Measurements from ENCODE around the gene TBC1D1. TPM values are rescaled to one million over a fixed set of nuclear protein-coding genes. Genes with fewer than 3 reads are reported as not detected.

Gene TBC1D1
- total RNA-seq, 1 donor from 2014 or later, result 56.5 TPM

DNA sequence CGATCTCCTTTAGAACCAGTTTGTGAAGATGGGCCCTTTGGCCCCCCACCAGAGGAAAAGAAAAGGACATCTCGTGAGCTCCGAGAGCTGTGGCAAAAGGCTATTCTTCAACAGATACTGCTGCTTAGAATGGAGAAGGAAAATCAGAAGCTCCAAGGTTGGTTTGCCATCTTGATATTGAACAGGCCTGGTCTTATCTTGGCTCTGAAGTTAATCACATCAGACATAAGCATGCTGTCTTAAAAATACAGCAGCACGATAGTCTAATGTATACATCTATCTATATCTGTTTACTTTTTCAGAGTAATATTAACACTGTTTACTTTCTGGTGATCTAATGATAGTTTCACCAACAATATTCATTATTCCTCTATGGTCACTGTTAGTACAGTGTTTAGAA lies 199.1 kb downstream of the TBC1D1 start:
- H3K9me3 ChIP-seq, result no peaks in the 10 kb centered on the region
- DNase-seq (no peak), ATAC-seq (no peak)
- intact Hi-C loops (cut with DNase I), result no loop called here
- no peaks in the 10 kb centered on the region for H3K27me3 ChIP-seq (ENCODE audit: low read depth)
- no peak overlapping the region for H3K4me3 ChIP-seq
- peaks cover 22% of the 10 kb centered on the region for H3K36me3 ChIP-seq
- H3K4me1 ChIP-seq, result no peaks in the 10 kb centered on the region
- H3K27ac ChIP-seq, result no peak overlapping the region
- TF ChIP-seq, protein P1, sequence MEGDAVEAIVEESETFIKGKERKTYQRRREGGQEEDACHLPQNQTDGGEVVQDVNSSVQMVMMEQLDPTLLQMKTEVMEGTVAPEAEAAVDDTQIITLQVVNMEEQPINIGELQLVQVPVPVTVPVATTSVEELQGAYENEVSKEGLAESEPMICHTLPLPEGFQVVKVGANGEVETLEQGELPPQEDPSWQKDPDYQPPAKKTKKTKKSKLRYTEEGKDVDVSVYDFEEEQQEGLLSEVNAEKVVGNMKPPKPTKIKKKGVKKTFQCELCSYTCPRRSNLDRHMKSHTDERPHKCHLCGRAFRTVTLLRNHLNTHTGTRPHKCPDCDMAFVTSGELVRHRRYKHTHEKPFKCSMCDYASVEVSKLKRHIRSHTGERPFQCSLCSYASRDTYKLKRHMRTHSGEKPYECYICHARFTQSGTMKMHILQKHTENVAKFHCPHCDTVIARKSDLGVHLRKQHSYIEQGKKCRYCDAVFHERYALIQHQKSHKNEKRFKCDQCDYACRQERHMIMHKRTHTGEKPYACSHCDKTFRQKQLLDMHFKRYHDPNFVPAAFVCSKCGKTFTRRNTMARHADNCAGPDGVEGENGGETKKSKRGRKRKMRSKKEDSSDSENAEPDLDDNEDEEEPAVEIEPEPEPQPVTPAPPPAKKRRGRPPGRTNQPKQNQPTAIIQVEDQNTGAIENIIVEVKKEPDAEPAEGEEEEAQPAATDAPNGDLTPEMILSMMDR (IDR thresholded peaks at IDR 0.05), result no peak

DNA sequence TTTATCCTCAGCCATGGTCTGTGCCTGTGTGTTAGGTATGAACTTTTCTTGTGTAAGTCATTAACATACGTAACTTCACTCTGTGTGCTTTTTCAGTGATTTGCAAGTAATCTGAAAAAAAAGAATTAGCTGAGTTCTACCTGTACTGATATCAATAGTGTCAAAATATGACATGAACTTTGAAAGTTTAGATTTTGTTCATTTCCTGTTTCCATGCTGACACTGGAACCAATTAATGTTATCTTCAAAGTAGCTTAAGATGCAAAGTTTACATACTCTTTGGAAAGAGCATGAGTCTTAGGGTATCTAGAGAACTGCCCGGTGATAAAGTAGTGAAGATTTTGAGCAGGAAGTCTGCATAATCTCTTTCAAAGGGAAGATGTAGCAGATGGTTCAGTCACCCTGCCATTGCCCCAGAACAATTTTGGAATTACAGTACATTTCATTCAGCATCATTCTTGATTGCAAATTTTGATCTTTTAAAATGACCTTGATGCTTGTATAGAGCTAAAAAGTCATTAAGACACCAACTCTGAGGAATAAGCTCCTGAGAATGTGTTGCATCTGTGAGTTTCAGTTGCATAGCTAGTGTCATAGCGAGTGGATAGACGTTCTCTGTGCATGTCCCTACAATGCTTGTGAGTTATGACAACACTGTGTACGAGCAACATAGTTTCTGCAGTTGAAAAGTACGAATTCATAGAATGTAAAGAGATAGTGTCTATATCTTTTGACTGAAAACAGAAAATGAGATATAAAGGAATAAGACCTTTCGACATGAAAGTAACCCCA lies 199.8 kb downstream of the TBC1D1 start:
- ATAC-seq, result no peak
- TF ChIP-seq, protein P1 (IDR thresholded peaks at IDR 0.05), result no peak
- H3K4me1 ChIP-seq, result no peaks in the 10 kb centered on the region

DNA sequence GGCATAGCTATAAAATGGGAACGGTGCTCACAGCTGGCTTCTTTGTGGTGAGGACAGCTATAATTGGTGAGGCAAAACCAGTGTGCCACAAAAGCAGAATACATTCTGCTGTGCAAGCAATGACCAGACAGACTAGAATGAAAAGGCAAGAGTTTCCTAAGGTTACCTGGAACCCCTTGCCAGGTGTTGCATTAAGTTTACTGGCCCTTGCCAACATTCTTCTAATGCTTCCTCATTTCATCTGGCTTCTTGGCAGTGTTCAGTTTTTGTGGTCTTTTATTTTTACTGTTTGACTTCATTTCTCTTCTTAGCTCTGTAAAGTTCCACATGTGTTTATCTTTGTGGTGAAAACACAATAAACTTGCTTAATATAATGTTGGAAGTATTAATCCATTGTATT lies 200.8 kb downstream of the TBC1D1 start:
- ATAC-seq, result no peak

More for the DNA sequence above, 199.8 kb downstream of the TBC1D1 start:
- H3K4me3 ChIP-seq, result no peak overlapping the region
- intact Hi-C loops (cut with DNase I), result no loop called here
- no peaks in the 10 kb centered on the region for H3K9me3 ChIP-seq
- no peak for DNase-seq
- peaks cover 19% of the 10 kb centered on the region for H3K36me3 ChIP-seq
- H3K27me3 ChIP-seq (ENCODE audit: low read depth), result no peaks in the 10 kb centered on the region
- H3K27ac ChIP-seq, result no peak overlapping the region

DNA sequence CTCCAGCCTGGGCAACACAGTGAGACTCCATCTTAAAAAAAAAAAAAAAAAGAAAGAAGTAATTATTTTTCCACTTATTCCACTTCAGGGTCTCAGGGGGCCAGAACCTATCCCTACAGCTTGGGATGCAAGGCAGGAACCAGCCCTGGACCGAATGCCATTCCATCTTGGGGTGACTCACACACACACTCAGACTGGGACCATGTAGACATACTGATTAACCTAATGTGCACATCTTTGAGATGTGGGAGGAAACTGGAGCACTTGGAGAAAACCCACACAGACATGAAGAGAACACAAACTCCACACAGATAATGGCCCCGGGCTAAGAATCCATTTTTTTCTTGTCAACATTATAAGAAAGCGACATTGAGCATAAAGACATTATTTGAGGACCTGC lies 201.8 kb downstream of the TBC1D1 start:
- intact Hi-C loops (cut with DNase I), result no loop called here
- TF ChIP-seq, protein P1 (IDR thresholded peaks at IDR 0.05), result no peak
- DNase-seq, result no peak

More for the DNA sequence above, 200.8 kb downstream of the TBC1D1 start:
- no peaks in the 10 kb centered on the region for H3K27me3 ChIP-seq (ENCODE audit: low read depth)
- TF ChIP-seq, protein P1 (IDR thresholded peaks at IDR 0.05), result no peak
- no peak overlapping the region for H3K27ac ChIP-seq
- peaks cover 24% of the 10 kb centered on the region for H3K36me3 ChIP-seq
- H3K4me1 ChIP-seq, result no peaks in the 10 kb centered on the region
- H3K9me3 ChIP-seq, result no peaks in the 10 kb centered on the region
- intact Hi-C loops (cut with DNase I), result no loop called here
- no peak for DNase-seq
- H3K4me3 ChIP-seq, result no peak overlapping the region

DNA sequence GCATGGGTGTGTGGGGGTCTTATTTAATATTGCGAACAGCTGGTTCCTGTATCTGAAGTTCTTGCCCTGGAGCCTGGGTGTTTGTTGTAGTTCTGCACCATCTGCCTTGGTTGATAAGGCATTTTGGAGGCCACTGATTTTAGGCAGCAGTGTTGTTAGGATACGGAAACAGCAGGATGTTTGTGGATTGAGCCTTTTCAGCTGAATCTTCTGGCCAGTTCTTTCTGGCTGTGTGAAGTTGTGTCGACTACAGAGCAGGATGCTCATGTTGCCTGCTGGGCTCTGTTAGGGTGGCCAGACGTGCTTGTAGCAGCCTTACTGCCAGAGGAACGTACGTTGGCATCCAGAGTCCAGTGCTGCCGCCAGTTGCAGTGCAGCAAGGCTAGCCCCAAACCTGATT lies 203.5 kb downstream of the TBC1D1 start:
- H3K9me3 ChIP-seq, result no peaks in the 10 kb centered on the region
- H3K27ac ChIP-seq, result no peak overlapping the region
- ATAC-seq (no peak), DNase-seq (no peak)
- TF ChIP-seq, protein P1 (IDR thresholded peaks at IDR 0.05), result no peak
- H3K4me3 ChIP-seq, result no peak overlapping the region
- peaks cover 34% of the 10 kb centered on the region for H3K36me3 ChIP-seq
- intact Hi-C loops (cut with DNase I), result no loop called here
- no peaks in the 10 kb centered on the region for H3K27me3 ChIP-seq (ENCODE audit: low read depth)
- H3K4me1 ChIP-seq, result no peaks in the 10 kb centered on the region

More for the DNA sequence above, 201.8 kb downstream of the TBC1D1 start:
- Histone ChIP-seq H3K27ac (no peak overlapping the region), H3K9me3 (no peaks in the 10 kb centered on the region), H3K4me3 (no peak overlapping the region), H3K36me3 (peaks cover 27% of the 10 kb centered on the region), H3K4me1 (no peaks in the 10 kb centered on the region), H3K27me3 (ENCODE audit: low read depth) (no peaks in the 10 kb centered on the region)
- no peak for ATAC-seq

Data from lower lobe of right lung (tissue), 2 donors.